HCT116 (cell line): Measurements from ENCODE around the gene DRG2. TPM values are rescaled to one million over a fixed set of nuclear protein-coding genes. Genes with fewer than 3 reads are reported as not detected.

Experiments
- ATAC-seq: fragments of 200-7000 bp; cut with Tn5 transposase; 2 replicates; pipeline ENCODE4 v1.9.1; 2020; ENCODE audit warnings: mild to moderate bottlenecking, moderate library complexity
- BruUV-seq: library from RNA; stranded (reverse); fragments of 400-500 nt; replicated peaks from 2 replicates; lab custom pipeline; 2021; lab: Mats Ljungman, UMichigan
- CTCF ChIA-PET: fragments of 300-600 bp; sonication (Branson Sonifier 250); formaldehyde crosslinking; loops from one replicate; lab custom pipeline; 2021; ENCODE audit warnings: antibody characterized with exemption; lab: Charles Lee
- POLR2A ChIA-PET: fragments of 300-600, 350-600 bp; sonication (Branson Sonifier 250); formaldehyde crosslinking; loops from one replicate; lab custom pipeline; 2021; ENCODE audit warnings: antibody characterized with exemption; lab: Charles Lee
- RAD21 ChIA-PET, 2 experiments: fragments of 300-600 bp; sonication (Branson Sonifier 250); formaldehyde crosslinking; loops; one replicate each; lab custom pipeline; 2023; ENCODE audit warnings: low total read pairs in 2 of 2; ENCODE audit not compliant: uncharacterized antibody in 2 of 2, unreplicated experiment in 2 of 2, low non-redundant PET in 1 of 2; lab: Charles Lee
- DNase-seq: peaks from one replicate; pipeline ENCODE4 v3.0.0-alpha.2; 2010; ENCODE audit warnings: low read depth, low spot score
- H2AFZ ChIP-seq: fragments of 200-600 bp; shearing (Covaris generic), sonication (generic); 2 replicates; pipeline ENCODE4 v1.6.1; 2017; ENCODE audit warnings: low read depth, mixed run types, mixed read lengths, antibody characterized with exemption, low read length; ENCODE audit not compliant: poor library complexity, severe bottlenecking
- H3K27ac ChIP-seq: 2 replicates; pipeline ENCODE4 v1.5.1; 2012; ENCODE audit warnings: low read depth, low read length
- H3K27me3 ChIP-seq: fragments of 200-600 bp; sonication (generic); 2 replicates; pipeline ENCODE4 v1.6.1; 2016; ENCODE audit warnings: mixed run types, low read length, mixed read lengths; ENCODE audit not compliant: insufficient read depth
- H3K36me3 ChIP-seq, 2 experiments: fragments of 200-500 bp in 1 of 2; fragments of 200-600 bp in 1 of 2; sonication (Bioruptor generic) in 1 of 2; sonication (generic) in 1 of 2; 2 replicates each; pipeline versions ENCODE4 v1.5.1 to v1.6.1; 2014 to 2016; ENCODE audit warnings: low read length in 2 of 2, inconsistent platforms in 1 of 2, mixed read lengths in 1 of 2, mixed run types in 1 of 2; ENCODE audit not compliant: insufficient read depth in 2 of 2, control insufficient read depth in 1 of 2
- H3K4me1 ChIP-seq, 2 experiments: fragments of 200-600 bp in 1 of 2; sonication (generic) in 1 of 2; 2 replicates each; pipeline versions ENCODE4 v1.5.1 to v1.6.1; 2012 to 2017; ENCODE audit warnings: low read length in 2 of 2, inconsistent platforms in 1 of 2, mild to moderate bottlenecking in 1 of 2, mixed read lengths in 1 of 2, mixed run types in 1 of 2, moderate library complexity in 1 of 2; ENCODE audit not compliant: insufficient read depth in 2 of 2, control insufficient read depth in 1 of 2
- H3K4me2 ChIP-seq: fragments of 200-600 bp; sonication (generic); 2 replicates; pipeline ENCODE4 v1.6.1; 2017; ENCODE audit warnings: mixed run types, low read length, mixed read lengths
- H3K4me3 ChIP-seq, 2 experiments: fragments of 200-600 bp in 1 of 2; sonication (generic) in 1 of 2; replicated peaks in 1 of 2; 2 replicates each; pipeline ENCODE4 v1.5.1; 2011 to 2016; ENCODE audit warnings: low read length in 2 of 2, control low read depth in 1 of 2, low read depth in 1 of 2, mild to moderate bottlenecking in 1 of 2, mixed read lengths in 1 of 2, mixed run types in 1 of 2
- H3K79me2 ChIP-seq: fragments of 200-600 bp; sonication (generic); 2 replicates; pipeline ENCODE4 v1.6.1; 2017; ENCODE audit warnings: mild to moderate bottlenecking, mixed run types, low read length, moderate library complexity, mixed read lengths; ENCODE audit not compliant: insufficient read depth
- H3K9ac ChIP-seq: fragments of 200-600 bp; sonication (generic); 2 replicates; pipeline ENCODE4 v1.6.1; 2016; ENCODE audit warnings: low read length, mixed read lengths
- H3K9me2 ChIP-seq: fragments of 200-600 bp; sonication (generic), shearing (Covaris generic); 2 replicates; pipeline ENCODE4 v1.6.1; 2017; ENCODE audit warnings: mixed run types, mild to moderate bottlenecking, moderate library complexity; ENCODE audit not compliant: insufficient read depth
- H3K9me3 ChIP-seq, 2 experiments: fragments of 200-500 bp in 1 of 2; fragments of 200-600 bp in 1 of 2; sonication (Bioruptor generic) in 1 of 2; sonication (generic) in 1 of 2; 2 replicates each; pipeline ENCODE4 v1.6.1; 2014 to 2017; ENCODE audit warnings: low read length in 2 of 2, mixed read lengths in 2 of 2, inconsistent platforms in 1 of 2, low read depth in 1 of 2, mild to moderate bottlenecking in 1 of 2, mixed run types in 1 of 2, moderate library complexity in 1 of 2; ENCODE audit not compliant: control insufficient read depth in 1 of 2, insufficient read depth in 1 of 2
- H4K20me1 ChIP-seq: fragments of 200-600 bp; sonication (generic), shearing (Covaris generic); 2 replicates; pipeline ENCODE4 v1.6.1; 2017; ENCODE audit warnings: mixed run types, mild to moderate bottlenecking, moderate library complexity; ENCODE audit not compliant: insufficient read depth
- CEBPB ChIP-seq: IDR thresholded peaks from 2 replicates; pipeline ENCODE4 v1.6.1; 2012; ENCODE audit warnings: low read depth
- CTCF ChIP-seq, 3 experiments: fragments of 200-600 bp in 1 of 3; sonication (generic) in 1 of 3; IDR thresholded peaks in 2 of 3; conservative IDR thresholded peaks in 1 of 3; 2 replicates each; pipeline ENCODE4 v1.5.1; 2012 to 2017; ENCODE audit warnings: low read depth in 2 of 3, low read length in 2 of 3, antibody characterized with exemption in 1 of 3, borderline replicate concordance in 1 of 3, control low read depth in 1 of 3, mild to moderate bottlenecking in 1 of 3, mixed read lengths in 1 of 3, mixed run types in 1 of 3, moderate library complexity in 1 of 3; ENCODE audit not compliant: insufficient read depth in 1 of 3
- EGR1 ChIP-seq: IDR thresholded peaks from 2 replicates; pipeline ENCODE4 v1.6.1; 2012; ENCODE audit warnings: low read depth
- EZH2phosphoT487 ChIP-seq: fragments of 200-600 bp; IDR thresholded peaks from 2 replicates; pipeline ENCODE4 v1.6.1; 2018; ENCODE audit warnings: antibody characterized with exemption, borderline replicate concordance
- JUND ChIP-seq: IDR thresholded peaks from 2 replicates; pipeline ENCODE4 v1.6.1; 2012
- POLR2A ChIP-seq: IDR thresholded peaks from 2 replicates; pipeline ENCODE4 v1.7.0; 2011; ENCODE audit warnings: borderline replicate concordance; ENCODE audit not compliant: insufficient read depth, insufficient read length; ENCODE audit errors: extremely low read depth
- POLR2AphosphoS5 ChIP-seq: IDR thresholded peaks from 2 replicates; pipeline ENCODE4 v1.6.1; 2011; ENCODE audit warnings: mild to moderate bottlenecking, low read depth, low read length, moderate library complexity
- RAD21 ChIP-seq: IDR thresholded peaks from 2 replicates; pipeline ENCODE4 v1.6.1; 2012; ENCODE audit warnings: low read depth, mild to moderate bottlenecking
- SRF ChIP-seq: IDR thresholded peaks from 2 replicates; pipeline ENCODE4 v1.6.1; 2012; ENCODE audit warnings: low read depth
- ZBTB33 ChIP-seq: IDR thresholded peaks from 2 replicates; pipeline ENCODE4 v1.6.1; 2011; ENCODE audit warnings: mild to moderate bottlenecking, low read length, moderate library complexity; ENCODE audit not compliant: insufficient replicate concordance; ENCODE audit errors: extremely low read depth
- ZFX ChIP-seq: fragments of 450-650 bp; IDR thresholded peaks from 2 replicates; pipeline ENCODE4 v1.6.1; 2017
- ZNF274 ChIP-seq: fragments of 200-500 bp; sonication (Bioruptor generic); IDR thresholded peaks from 2 replicates; pipeline ENCODE4 v1.6.1; 2014; ENCODE audit warnings: mild to moderate bottlenecking, low read depth, low read length, inconsistent platforms
- intact Hi-C: fragments of 100-400 bp; cut with micrococcal nuclease; formaldehyde crosslinking; loops from 2 replicates; pipeline ENCODE4 v1.10.0; 2022
- total RNA-seq: library from RNA; stranded (reverse); gene quantifications from one replicate; pipeline ENCODE4 v1.2.1, GENCODE V29; 2021; ENCODE audit not compliant: unreplicated experiment
- TF ChIP-seq, protein P1 (sequence below): IDR thresholded peaks from 2 replicates; pipeline ENCODE4 v1.6.1; 2012
- TF ChIP-seq, protein P2 (sequence below): IDR thresholded peaks from 2 replicates; pipeline ENCODE4 v1.6.1; 2012; ENCODE audit warnings: low read depth

Gene DRG2
- total RNA-seq, 1 experiment from 2014 or later = 41.0 TPM

- TF ChIP-seq CTCF (IDR thresholded peaks at IDR 0.05 in 2 of 3, conservative IDR thresholded peaks at IDR 0.05 in 1 of 3; ENCODE audit: borderline replicate concordance in 1 of 3, insufficient read depth in 1 of 3, low read depth in 2 of 3, low read length in 2 of 3) = no peak
- TF ChIP-seq, protein P1, sequence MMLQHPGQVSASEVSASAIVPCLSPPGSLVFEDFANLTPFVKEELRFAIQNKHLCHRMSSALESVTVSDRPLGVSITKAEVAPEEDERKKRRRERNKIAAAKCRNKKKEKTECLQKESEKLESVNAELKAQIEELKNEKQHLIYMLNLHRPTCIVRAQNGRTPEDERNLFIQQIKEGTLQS = no peak
- TF ChIP-seq ZFX = no peak
- TF ChIP-seq POLR2A = no peak
- TF ChIP-seq RAD21 = no peak
- no peak for TF ChIP-seq JUND
These were observed 16.0 kb upstream of the DRG2 start (continued) for GRCh38 chr17:18071751-18072150.

DNA sequence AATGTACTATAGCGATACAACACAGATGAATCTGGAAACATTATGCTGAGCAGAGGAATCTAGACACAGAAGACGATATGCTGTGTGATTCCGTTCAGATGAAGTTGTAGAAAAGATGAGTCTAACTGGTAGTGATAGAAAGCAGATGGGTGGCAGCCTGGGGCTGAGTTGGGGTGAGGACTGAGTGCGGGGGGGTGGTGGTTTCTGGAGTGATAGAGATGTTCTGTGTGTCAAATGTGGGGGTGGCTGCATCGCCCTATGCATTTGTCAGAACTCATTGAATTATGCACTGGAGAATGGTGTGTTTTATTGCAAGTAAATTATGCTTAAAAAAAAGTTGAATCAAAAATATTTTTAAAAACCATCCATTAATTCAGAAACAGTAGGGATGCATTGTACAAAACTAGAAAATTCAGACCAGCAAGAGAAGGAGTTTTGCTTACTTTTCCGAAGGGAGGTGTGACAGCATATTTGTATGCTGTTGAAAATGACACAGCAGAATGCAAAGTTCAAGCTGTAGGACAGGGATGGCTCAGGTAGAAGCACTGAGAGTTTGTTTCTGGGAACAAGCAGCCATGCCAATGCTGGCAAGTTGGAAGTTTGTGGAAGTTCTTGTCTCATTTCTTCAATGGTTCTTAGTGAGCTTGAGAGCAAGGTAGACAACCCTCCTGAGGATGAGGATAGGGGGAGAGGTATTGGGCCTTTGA is 13.0 kb upstream of the DRG2 start:
- DNase-seq (no peak), ATAC-seq (no peak)
- Histone ChIP-seq H4K20me1 (no peaks in the 10 kb centered on the region), H3K27me3 (no peaks in the 10 kb centered on the region), H3K9me3 (no peaks in the 10 kb centered on the region), H3K4me1 (0 out of 4 replicates have a peak, but pooled peaks cover 0 to 3% of the 10 kb centered on the region in 2 experiments), H3K4me2 (no peak overlapping the region), H3K27ac (no peak overlapping the region), H3K36me3 (no peaks in the 10 kb centered on the region), H3K79me2 (no peaks in the 10 kb centered on the region), H3K9me2 (no peaks in the 10 kb centered on the region), H2AFZ (no peak overlapping the region), H3K4me3 (no peak overlapping the region), H3K9ac (no peak overlapping the region)
- TF ChIP-seq EGR1 (no peak), ZNF274 (no peak), CEBPB (no peak), POLR2AphosphoS5 (no peak), SRF (no peak), EZH2phosphoT487 (no peak), ZBTB33 (no peak)
- TF ChIP-seq, protein P1 = no peak
- TF ChIP-seq, protein P2, sequence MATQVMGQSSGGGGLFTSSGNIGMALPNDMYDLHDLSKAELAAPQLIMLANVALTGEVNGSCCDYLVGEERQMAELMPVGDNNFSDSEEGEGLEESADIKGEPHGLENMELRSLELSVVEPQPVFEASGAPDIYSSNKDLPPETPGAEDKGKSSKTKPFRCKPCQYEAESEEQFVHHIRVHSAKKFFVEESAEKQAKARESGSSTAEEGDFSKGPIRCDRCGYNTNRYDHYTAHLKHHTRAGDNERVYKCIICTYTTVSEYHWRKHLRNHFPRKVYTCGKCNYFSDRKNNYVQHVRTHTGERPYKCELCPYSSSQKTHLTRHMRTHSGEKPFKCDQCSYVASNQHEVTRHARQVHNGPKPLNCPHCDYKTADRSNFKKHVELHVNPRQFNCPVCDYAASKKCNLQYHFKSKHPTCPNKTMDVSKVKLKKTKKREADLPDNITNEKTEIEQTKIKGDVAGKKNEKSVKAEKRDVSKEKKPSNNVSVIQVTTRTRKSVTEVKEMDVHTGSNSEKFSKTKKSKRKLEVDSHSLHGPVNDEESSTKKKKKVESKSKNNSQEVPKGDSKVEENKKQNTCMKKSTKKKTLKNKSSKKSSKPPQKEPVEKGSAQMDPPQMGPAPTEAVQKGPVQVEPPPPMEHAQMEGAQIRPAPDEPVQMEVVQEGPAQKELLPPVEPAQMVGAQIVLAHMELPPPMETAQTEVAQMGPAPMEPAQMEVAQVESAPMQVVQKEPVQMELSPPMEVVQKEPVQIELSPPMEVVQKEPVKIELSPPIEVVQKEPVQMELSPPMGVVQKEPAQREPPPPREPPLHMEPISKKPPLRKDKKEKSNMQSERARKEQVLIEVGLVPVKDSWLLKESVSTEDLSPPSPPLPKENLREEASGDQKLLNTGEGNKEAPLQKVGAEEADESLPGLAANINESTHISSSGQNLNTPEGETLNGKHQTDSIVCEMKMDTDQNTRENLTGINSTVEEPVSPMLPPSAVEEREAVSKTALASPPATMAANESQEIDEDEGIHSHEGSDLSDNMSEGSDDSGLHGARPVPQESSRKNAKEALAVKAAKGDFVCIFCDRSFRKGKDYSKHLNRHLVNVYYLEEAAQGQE = no peak
- RAD21 ChIA-PET = no interaction called here
- CTCF ChIA-PET = no interaction called here
- intact Hi-C loops = no loop called here
- POLR2A ChIA-PET = no interaction called here
- BruUV-seq = no TSS peak
